GM23338 (cell line): ENCODE results near the gene KISS1R. TPM values are rescaled to one million over a fixed set of nuclear protein-coding genes. Genes with fewer than 3 reads are reported as not detected.

ENCODE experiments used
- STAT1 ChIP-seq: IDR thresholded peaks from one replicate; pipeline ENCODE4 v1.6.1; 2016; ENCODE audit warnings: antibody characterized with exemption; ENCODE audit not compliant: unreplicated experiment
- ZNF331 ChIP-seq: fragments of 250-450 bp; sonication (Bioruptor Pico); IDR thresholded peaks from 2 replicates; pipeline ENCODE4 v1.5.0; 2020; ENCODE audit warnings: low read depth, mild to moderate bottlenecking, moderate library complexity
- polyA plus RNA-seq: library from polyadenylated mRNA; unstranded; fragments of >200 nt; fragmentation: Nextera tagmentation; extraction: Ambion mirVana; gene quantifications from 2 replicates; pipeline ENCODE4 v1.2.1, GENCODE V29; 2016
- total RNA-seq: library from RNA; depleted of rRNA; stranded (reverse); fragments of >200 nt; shearing (Covaris generic); gene quantifications from 2 replicates; pipeline ENCODE4 v1.2.3, GENCODE V29; 2014
- TF ChIP-seq, protein P1 (sequence below): fragments of 250-450 bp; sonication (Bioruptor Pico); IDR thresholded peaks from 2 replicates; pipeline ENCODE4 v1.5.0; 2020; ENCODE audit warnings: mild to moderate bottlenecking, moderate library complexity
- TF ChIP-seq, protein P2 (sequence below): IDR thresholded peaks from one replicate; pipeline ENCODE4 v1.6.1; 2018; ENCODE audit warnings: antibody characterized with exemption; ENCODE audit not compliant: unreplicated experiment
- TF ChIP-seq, protein P3 (sequence below), 2 experiments: fragments of 200-600 bp in 1 of 2; sonication (generic) in 1 of 2; conservative IDR thresholded peaks; 2 replicates each; pipeline versions ENCODE4 v1.5.1 to v1.6.1; 2016 to 2017; ENCODE audit warnings: antibody characterized with exemption in 2 of 2, low read depth in 2 of 2, mild to moderate bottlenecking in 2 of 2, moderate library complexity in 1 of 2
- TF ChIP-seq, protein P4 (sequence below): IDR thresholded peaks from 2 replicates; pipeline ENCODE4 v1.6.1; 2016; ENCODE audit warnings: antibody characterized with exemption

Gene KISS1R
- total and polyA plus RNA-seq, 2 experiments from 2014 or later: 0.78 to 4.0 TPM

DNA sequence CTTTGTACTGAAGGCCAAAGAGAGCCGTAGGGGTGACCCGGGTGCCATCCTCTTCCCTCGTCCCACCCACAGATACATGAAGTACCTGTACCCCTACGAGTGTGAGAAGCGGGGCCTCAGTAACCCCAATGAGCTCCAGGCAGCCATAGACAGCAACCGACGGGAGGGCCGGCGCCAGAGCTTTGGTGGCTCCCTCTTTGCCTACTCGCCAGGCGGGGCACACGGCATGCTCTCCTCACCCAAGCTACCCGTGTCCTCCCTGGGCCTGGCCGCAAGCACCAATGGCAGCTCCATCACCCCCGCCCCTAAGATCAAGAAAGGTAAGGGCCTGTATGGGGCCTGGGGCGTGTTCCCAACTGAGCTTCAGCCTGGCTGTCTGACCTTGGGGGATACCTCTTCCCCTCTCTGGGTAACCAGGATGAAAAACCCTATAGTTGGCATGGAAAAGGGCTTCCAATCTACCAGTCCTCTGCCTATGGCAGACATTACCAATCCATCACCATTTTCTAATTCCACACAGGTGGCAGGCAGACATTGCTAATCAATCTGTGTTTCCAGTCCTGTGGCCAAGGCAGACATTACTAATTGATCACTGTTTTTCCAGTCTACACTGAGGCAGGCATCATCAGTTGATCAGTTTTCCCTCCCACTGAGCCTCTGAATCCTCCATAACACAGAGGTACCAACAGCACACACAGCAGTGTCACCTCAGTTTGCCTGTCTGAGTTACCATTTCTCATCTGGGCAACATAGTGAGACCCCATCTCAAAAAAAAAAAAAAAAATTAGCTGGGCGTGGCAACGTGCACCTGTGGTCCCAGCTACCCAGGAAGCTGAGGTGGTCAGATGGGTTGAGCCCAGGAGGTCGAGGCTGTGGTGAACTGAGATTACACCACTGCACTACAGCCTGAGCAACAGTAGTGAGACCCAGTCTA is 47.9 kb downstream of the KISS1R start (continued):
- TF ChIP-seq, protein P1, sequence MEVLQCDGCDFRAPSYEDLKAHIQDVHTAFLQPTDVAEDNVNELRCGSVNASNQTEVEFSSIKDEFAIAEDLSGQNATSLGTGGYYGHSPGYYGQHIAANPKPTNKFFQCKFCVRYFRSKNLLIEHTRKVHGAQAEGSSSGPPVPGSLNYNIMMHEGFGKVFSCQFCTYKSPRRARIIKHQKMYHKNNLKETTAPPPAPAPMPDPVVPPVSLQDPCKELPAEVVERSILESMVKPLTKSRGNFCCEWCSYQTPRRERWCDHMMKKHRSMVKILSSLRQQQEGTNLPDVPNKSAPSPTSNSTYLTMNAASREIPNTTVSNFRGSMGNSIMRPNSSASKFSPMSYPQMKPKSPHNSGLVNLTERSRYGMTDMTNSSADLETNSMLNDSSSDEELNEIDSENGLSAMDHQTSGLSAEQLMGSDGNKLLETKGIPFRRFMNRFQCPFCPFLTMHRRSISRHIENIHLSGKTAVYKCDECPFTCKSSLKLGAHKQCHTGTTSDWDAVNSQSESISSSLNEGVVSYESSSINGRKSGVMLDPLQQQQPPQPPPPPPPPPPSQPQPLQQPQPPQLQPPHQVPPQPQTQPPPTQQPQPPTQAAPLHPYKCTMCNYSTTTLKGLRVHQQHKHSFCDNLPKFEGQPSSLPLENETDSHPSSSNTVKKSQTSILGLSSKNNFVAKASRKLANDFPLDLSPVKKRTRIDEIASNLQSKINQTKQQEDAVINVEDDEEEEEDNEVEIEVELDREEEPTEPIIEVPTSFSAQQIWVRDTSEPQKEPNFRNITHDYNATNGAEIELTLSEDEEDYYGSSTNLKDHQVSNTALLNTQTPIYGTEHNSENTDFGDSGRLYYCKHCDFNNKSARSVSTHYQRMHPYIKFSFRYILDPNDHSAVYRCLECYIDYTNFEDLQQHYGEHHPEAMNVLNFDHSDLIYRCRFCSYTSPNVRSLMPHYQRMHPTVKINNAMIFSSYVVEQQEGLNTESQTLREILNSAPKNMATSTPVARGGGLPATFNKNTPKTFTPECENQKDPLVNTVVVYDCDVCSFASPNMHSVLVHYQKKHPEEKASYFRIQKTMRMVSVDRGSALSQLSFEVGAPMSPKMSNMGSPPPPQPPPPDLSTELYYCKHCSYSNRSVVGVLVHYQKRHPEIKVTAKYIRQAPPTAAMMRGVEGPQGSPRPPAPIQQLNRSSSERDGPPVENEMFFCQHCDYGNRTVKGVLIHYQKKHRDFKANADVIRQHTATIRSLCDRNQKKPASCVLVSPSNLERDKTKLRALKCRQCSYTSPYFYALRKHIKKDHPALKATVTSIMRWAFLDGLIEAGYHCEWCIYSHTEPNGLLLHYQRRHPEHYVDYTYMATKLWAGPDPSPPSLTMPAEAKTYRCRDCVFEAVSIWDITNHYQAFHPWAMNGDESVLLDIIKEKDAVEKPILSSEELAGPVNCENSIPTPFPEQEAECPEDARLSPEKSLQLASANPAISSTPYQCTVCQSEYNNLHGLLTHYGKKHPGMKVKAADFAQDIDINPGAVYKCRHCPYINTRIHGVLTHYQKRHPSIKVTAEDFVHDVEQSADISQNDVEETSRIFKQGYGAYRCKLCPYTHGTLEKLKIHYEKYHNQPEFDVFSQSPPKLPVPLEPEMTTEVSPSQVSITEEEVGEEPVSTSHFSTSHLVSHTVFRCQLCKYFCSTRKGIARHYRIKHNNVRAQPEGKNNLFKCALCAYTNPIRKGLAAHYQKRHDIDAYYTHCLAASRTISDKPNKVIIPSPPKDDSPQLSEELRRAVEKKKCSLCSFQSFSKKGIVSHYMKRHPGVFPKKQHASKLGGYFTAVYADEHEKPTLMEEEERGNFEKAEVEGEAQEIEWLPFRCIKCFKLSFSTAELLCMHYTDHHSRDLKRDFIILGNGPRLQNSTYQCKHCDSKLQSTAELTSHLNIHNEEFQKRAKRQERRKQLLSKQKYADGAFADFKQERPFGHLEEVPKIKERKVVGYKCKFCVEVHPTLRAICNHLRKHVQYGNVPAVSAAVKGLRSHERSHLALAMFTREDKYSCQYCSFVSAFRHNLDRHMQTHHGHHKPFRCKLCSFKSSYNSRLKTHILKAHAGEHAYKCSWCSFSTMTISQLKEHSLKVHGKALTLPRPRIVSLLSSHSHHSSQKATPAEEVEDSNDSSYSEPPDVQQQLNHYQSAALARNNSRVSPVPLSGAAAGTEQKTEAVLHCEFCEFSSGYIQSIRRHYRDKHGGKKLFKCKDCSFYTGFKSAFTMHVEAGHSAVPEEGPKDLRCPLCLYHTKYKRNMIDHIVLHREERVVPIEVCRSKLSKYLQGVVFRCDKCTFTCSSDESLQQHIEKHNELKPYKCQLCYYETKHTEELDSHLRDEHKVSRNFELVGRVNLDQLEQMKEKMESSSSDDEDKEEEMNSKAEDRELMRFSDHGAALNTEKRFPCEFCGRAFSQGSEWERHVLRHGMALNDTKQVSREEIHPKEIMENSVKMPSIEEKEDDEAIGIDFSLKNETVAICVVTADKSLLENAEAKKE (CRISPR knock-in tag): no peak
- no peak for TF ChIP-seq ZNF331 (CRISPR knock-in tag)
- TF ChIP-seq, protein P2, sequence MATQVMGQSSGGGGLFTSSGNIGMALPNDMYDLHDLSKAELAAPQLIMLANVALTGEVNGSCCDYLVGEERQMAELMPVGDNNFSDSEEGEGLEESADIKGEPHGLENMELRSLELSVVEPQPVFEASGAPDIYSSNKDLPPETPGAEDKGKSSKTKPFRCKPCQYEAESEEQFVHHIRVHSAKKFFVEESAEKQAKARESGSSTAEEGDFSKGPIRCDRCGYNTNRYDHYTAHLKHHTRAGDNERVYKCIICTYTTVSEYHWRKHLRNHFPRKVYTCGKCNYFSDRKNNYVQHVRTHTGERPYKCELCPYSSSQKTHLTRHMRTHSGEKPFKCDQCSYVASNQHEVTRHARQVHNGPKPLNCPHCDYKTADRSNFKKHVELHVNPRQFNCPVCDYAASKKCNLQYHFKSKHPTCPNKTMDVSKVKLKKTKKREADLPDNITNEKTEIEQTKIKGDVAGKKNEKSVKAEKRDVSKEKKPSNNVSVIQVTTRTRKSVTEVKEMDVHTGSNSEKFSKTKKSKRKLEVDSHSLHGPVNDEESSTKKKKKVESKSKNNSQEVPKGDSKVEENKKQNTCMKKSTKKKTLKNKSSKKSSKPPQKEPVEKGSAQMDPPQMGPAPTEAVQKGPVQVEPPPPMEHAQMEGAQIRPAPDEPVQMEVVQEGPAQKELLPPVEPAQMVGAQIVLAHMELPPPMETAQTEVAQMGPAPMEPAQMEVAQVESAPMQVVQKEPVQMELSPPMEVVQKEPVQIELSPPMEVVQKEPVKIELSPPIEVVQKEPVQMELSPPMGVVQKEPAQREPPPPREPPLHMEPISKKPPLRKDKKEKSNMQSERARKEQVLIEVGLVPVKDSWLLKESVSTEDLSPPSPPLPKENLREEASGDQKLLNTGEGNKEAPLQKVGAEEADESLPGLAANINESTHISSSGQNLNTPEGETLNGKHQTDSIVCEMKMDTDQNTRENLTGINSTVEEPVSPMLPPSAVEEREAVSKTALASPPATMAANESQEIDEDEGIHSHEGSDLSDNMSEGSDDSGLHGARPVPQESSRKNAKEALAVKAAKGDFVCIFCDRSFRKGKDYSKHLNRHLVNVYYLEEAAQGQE: no peak
- TF ChIP-seq, protein P3, sequence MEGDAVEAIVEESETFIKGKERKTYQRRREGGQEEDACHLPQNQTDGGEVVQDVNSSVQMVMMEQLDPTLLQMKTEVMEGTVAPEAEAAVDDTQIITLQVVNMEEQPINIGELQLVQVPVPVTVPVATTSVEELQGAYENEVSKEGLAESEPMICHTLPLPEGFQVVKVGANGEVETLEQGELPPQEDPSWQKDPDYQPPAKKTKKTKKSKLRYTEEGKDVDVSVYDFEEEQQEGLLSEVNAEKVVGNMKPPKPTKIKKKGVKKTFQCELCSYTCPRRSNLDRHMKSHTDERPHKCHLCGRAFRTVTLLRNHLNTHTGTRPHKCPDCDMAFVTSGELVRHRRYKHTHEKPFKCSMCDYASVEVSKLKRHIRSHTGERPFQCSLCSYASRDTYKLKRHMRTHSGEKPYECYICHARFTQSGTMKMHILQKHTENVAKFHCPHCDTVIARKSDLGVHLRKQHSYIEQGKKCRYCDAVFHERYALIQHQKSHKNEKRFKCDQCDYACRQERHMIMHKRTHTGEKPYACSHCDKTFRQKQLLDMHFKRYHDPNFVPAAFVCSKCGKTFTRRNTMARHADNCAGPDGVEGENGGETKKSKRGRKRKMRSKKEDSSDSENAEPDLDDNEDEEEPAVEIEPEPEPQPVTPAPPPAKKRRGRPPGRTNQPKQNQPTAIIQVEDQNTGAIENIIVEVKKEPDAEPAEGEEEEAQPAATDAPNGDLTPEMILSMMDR (conservative IDR thresholded peaks at IDR 0.05; ENCODE audit: low read depth in 2 of 2): no peak
- no peak for TF ChIP-seq STAT1
- TF ChIP-seq, protein P4, sequence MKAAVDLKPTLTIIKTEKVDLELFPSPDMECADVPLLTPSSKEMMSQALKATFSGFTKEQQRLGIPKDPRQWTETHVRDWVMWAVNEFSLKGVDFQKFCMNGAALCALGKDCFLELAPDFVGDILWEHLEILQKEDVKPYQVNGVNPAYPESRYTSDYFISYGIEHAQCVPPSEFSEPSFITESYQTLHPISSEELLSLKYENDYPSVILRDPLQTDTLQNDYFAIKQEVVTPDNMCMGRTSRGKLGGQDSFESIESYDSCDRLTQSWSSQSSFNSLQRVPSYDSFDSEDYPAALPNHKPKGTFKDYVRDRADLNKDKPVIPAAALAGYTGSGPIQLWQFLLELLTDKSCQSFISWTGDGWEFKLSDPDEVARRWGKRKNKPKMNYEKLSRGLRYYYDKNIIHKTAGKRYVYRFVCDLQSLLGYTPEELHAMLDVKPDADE: no peak
